Activated CD4-positive, CD25-positive, alpha-beta regulatory T cell treated with anti-CD3 and anti-CD28 coated beads, Interleukin-2, amount 50 U/mL, for 72 hours (primary cell): ENCODE measurements around the gene TGFBR3.
"Not testable (repeated sequence)": the region's sequence is repeated elsewhere in the genome, so short reads cannot be mapped to it uniquely, and the experiment has no call there.

Experiments
- DNase-seq: peaks from one replicate; pipeline ENCODE4 v3.0.0; 2021

The TGFBR3 gene

DNA sequence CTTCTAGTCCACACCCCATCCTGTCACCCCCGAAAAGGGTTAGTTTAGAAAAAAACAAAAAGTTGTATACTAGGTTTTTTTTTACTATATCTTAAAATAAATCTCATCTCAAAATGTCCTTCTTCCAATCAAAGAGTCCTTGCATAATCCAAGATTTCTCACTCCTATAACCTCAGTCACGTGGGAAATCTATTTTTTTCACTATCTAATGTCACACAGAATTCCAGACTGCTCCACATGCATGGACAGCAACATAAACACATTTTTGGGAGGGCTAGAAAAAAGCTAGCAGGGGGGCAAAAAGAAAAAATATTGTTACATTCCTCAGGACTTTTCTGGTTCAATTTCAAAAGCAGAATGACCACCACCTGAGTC lies 39.3 kb downstream of the TGFBR3 start:
- no peak for DNase-seq

DNA sequence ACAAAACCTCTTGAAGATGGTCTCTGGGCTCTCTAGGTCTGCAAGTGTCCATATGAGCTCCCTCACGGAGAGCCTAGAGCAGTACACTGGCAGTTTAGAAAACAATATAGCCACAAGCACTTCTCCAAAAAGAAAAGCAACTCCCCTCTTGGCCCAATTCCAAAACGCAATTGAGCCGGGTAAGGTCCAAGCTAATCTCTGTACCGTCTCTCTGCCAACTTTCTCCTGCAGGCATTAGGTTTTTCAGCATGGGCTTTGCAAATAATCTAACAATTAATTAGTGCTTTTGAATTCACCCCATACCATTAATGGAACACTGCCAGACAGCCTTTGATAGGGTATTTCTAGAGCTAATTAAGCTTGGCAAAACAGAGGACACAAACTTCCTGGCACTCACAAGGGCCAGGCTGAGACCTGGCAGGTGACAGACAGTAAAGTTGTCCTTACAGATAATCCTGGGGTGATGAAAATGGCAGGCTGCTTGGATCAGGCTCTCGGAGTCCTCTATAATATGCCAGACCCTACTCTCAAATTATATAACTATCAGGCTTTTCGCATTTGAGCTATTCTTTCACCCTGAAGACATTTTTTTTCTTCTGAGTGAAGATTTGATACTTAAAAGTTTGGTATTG lies 39.8 kb downstream of the TGFBR3 start:
- DNase-seq: no peak

DNA sequence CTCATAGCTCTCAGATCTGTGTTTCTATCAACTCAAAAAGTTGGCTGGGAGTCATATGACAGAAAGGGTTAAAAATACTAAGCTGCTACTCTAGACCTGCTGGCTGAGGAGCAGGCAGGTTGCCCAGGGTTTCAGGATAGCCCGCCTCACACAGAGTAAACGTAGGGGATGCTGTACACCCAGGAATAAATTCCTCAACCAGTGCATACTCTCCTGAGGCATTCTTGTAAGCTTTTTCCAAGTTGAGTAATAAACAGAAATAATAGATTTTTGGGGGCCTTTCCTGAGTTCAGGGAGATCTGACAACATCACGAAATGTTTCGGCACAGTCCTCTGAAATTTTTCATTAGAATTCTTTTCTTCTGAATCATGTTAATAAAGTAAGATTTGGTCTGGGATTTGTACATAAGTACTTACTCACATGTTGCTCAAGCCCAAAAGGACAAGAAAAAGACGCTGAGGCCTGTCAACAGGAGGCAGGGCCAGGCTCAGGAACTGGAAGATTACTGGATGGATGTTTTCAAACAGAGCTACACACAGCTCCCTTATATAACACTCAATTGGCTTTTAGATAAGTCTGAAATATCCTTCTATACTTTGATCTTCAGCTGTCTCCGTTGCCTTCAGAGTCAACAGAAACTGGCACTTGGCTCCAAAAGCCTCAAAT lies 41.0 kb downstream of the TGFBR3 start:
- DNase-seq: no peak

DNA sequence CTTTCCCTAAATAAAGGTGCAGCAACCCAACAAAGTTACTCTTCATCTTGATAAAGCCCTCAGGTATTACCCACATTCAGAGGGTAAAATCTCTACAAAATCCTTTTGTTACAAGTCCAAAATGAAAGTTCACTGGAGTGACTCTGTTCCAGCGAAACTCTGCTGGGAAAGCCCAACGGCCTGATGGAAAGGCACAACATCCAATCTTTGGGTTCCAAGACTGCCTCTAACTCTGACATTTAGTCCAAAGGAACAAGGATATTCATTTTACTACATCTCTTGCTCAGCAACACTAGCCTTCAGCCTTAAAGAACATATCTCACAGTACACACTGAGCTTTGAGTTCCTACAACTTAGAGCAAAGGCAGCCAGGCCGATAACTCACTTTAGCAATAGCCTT lies 42.1 kb downstream of the TGFBR3 start:
- DNase-seq: no peak

DNA sequence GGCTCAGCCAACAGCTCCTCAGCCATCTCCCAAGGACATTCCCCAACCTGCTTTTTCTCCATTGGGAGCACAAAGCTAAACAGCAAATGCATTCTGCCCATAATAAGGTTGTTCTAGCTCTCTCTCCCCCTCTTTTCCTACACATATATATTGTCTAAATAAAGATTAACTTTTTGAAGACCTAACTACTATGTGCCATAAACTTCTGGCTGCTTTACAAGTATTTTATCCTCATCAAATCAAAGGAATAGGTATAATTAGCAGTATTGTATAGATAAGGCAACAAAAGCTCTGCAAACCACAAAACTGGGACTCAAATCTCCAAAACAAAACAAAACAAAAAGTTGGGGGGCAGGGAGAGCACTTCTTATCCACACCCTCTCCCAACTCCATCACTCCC lies 43.4 kb downstream of the TGFBR3 start:
- DNase-seq: no peak

DNA sequence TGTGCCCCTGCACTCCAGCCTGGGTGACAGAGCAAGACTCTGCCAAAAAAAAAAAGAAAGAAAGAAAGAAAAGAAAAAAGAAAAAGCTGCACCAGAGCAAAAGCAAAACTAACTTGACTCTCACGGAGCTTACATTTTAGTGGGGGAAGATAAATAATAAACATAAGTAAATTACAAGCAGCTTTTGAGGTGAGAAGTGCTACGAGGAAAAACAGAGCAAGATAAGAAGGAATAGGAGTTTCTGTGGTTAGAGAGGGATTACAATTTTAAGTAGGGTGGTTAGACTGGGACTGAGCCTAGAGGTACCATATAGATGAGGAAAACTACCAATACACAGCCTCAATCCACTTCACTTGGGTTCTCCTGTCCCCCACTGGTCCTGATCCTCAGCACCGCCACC lies 43.9 kb downstream of the TGFBR3 start:
- DNase-seq: no peak

DNA sequence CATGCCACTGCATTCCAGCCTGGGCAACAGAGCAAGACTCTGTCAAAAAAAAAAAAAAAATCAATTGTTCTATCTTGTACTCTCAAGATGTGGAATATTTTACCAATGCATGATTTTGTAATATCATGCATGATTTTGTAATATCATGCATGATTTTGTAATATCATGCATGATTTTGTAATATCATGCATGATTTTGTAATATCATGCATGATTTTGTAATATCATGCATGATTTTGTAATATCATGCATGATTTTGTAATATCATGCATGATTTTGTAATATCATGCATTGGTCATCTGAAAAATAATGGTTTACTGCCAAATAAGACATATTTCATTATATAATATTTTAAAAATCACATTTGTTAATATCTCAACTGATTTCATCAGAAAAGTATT lies 45.7 kb downstream of the TGFBR3 start:
- not testable (repeated sequence) for DNase-seq

DNA sequence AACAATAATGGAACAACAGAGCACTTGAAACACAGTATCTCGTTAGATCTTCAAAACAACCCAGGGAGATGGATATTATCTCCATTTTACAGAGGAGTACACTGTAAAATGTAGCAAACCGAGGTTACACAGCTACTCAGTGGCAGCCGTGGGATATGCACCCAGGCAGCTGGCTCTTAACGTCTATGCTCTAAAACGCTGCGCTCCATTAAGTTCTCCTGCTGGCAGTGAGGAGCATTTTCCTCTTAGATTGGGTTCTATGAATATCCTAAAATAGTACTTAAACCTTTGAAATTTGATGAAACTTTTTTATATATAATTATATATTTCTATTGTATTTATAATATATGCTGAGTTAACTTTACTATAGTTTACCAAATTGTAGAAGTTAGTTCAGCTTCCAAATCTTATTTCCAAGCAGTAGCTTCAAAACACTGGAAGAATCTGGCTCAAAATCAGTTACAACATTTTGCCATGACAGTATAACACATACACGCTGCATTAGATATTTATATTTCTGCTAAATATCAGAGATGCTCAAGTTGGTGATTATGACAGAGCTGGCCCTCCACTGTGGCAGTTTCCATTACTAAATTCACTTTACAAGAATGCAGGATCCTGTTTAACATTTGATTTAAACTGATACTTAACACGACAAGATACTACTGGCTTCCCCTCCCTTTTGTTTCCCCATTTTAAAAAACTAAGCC lies 49.5 kb downstream of the TGFBR3 start:
- DNase-seq: no peak

DNA sequence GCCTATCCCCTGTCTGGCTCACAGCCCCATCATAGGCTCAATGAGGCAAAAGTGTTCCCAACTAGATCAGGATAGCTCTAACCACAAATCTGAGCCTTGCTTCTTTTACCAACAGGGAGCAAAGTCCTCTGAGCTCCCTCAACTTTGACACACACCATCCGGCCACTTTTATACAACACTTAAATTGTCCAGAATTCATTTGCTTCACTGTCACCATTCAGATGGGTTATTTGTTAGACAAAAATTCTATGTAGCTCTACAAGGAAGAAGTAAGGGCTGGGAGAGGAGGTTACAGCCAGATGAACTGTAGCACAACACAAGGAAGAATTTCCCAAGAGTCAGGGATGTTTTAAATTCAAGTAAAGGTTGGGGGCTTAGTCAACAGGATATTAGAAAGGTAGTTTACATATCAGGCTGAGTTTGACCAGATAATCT lies 50.8 kb downstream of the TGFBR3 start:
- no peak for DNase-seq

DNA sequence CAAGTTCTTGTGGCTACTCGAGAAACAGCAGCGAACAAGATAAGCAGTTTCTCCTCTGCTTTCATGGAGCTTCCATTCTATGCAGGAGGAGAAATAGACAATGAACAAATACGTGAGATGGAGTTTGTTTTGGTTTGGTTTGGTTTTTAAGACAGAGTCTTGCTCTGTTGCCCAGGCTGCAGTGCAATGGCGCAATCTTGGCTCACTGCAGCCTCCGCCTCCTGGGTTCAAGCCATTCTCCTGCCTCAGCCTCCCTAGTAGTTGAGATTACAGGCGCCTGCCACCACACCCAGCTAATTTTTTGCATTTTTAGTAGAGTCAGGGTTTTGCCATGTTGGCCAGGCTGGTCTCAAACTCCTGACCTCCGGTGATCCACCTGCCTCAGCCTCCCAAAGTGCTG lies 51.4 kb downstream of the TGFBR3 start:
- not testable (repeated sequence) for DNase-seq

DNA sequence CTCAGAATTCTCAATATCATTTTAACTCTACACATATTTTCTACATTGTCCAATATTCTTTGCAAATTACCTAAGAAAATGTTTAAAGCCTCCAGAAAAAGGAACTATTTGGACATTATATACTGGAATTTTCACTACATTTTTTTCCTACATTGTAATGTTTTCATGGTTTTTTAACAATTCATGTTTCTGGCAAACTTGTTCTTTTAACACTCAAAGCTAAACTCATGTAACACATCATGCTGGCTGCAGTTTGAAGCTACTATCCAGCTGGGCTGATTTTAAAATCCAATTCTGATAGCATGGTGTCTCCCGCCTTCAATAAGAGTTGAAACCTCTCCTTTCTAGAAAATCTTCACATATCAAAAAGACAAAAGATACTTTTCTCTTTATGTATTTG lies 52.0 kb downstream of the TGFBR3 start:
- DNase-seq: no peak

DNA sequence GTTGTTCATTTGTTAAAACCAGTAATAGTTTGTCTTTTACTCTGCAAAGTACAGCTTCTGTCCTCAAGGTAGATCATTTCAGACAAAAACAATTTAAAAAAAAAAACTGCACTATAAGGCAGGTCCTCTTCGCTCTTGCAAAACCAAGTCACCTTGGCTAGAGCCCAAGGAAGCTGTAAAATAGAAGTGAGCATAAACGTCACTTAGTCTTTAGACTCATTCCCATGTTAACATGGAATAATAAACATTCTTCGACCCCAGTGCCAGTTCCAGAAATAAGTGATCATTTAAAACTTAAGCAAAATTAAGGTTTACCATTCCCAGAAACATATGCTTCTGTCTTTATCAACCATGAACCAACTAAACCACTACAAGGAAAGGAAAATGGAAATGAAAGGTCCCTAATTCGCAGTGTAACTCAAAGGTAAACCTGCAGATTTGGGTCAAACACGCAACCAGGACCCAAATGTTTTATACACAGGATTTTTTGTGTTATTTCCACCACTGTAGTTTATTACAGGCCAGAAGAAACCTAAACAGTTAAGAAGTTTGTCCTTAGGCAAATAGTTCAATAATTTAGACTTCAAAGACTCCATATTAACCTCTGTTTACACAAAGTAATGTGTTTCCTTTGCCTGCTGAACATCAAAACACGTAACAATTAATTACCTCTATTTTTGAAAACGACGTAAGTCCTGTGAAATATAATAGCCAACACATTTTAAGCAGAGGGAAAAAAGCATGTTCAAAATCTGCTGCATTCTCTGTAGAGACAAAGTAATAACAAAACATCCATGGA lies 54.6 kb downstream of the TGFBR3 start:
- DNase-seq: no peak

DNA sequence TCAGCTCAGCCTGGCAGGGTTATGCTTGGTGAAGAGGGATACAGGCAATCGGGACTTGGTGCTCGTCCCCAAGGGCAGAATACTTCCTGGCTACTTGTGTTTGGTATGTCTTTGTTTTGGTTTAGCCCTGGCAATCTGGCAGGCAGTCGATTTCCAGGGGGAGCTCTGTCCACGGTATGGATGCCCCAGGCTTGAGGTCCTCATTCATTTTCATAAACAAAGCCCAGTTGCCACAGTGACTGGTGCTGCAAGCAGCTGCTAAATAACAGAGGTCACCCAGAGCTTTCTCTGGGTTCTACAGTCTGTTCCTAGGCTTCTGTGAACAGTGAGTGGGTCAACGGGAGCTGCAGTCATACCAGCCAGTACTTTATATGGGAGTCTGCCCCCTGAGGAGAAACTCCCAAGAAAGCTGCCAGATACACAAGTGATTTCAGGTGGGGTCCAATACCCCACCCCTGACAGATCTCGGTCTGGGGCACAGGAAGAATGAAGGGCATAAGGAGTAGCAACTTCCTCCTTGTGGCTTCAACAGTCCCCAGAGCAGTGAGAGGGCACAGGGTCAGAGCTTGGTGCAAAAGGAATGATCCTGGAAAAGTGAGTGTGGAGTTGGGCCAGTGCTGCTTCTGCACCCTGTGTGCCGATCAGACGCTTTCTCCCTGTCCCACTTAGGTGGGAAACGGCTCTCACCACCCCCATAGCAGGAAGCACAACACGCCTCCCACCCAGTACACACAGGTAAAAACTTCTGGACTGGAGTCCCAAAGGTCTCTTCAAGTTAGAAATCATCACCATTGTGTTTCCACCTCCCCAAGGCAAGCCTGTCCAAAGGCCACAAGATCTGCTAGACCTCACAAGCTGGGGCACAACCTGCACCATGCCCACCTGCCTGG lies 55.5 kb downstream of the TGFBR3 start:
- no peak for DNase-seq

DNA sequence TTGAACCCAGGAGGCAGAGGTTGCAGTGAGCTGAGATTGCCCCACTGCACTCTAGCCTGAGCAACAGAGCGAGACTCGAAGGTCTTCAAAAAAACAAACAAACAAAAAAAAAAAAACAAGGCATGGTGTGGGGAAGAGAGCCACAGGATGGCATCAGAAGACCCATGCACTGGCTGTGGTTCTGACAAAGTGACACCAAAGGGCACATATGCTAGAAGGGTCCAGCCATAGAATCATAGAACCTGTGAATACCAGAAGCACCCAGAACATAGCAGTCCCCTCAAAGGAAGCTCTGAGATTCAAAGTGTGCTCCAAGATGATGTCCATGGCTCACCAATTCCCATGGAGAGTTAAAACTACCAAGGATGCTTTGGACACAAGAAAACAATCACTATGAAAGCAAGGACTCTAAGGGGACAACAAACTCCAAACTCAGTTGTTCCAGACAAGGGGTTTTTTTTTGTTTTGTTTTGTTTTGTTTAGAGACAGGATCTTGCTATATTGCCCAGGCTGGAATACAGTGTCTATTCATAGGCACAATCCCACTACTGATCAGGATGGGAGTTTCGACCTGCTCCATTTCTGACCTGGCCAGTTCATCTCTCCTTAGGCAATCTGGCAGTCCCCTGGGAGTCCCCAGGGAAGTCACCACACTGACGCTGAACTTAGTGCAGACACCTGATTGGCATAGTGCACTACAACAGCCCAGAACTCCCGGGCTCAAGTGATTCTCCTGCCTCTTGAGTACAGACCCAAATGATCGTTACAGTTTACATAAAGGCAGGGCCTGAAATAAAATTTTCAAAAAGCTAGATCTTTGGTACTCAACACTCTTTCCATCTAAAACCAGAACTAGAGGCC lies 56.4 kb downstream of the TGFBR3 start:
- no peak for DNase-seq

DNA sequence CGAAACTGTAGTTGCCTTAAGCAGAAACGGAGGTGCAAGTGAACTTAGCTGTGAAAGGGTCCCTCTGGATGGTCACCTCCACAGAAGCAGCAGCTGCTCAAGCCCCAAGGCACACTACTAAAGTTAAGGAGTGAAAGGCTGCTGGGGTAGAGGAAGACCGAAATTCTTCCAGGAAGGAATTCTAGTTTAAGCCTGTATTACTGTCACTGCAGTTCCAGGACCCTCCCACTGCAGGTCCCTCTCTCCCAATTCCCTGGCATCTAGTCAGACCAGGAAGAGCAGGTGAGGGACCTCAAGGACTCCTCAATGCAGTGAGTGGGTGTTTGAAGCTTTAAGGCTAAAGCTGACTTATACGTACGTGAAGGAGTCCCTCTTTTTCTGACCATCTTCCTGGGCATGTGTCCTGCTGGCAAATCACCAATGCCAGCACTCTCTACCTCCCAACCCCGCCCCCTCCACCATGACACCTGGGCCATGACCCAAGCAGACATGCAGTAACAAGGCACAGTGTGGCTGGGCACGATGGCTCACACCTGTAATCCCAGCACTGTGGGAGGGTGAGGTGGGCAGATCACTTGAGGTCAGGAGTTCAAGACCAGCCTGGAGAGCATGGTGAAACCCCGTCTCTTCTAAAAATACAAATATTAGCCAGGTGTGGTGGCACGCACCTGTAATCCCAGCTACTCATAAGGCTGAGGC lies 57.2 kb downstream of the TGFBR3 start:
- no peak for DNase-seq

DNA sequence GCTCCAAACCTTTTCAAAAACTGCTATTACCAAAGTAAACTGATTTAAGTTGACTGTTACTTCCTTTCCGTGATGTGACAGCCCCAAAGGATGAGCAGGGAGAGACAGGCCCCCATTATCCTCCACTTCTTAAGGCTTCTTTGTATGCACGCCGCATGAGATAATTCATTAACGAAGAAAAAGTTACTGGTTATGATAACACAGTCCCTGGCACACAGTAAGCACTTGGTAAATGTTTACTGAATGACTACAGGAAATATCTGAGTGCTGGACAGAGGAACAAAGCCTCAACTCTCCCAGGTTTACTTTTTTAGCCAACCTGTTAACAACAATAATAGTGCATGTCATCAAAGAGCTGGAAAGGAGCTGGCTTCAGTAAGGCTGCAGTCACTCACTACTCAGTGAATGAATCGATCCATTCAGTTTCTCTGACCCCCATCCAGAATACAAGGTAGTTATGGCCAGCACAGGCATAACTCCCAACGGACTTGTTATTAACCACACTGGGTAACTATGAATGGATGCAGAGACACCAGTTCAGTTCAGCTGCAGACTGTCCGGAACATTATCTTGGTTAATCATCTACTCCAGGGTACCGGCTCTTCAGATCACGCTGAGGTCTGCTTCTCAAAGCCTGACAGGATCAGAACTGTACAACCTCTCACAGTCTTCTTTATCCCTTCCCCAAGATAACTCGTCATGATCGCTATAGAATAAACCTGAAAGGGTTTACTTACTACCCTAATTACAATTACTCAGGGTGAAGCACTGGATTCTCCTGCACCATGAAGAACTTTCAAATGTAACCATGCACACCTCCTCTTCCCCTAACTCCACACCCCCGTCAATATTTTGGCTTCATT lies 58.3 kb downstream of the TGFBR3 start:
- DNase-seq: no peak

DNA sequence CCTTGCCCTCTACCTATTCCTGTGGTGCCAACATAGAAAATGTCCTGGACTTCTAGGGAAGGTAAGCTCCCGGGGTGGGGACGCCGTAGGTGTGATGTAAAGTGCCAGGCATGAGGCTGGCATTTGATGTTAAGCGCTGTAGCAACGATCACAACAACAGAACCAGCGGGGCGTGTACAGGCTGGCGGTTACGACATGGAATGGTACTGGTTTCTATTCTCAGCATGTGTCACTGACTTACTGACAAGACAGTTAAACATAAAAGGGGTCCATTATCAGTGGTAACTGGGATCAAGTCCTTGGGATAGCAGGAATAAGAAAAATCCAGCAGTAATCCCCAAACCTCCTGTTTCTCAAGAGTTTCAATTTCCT lies 58.9 kb downstream of the TGFBR3 start:
- DNase-seq: no peak

DNA sequence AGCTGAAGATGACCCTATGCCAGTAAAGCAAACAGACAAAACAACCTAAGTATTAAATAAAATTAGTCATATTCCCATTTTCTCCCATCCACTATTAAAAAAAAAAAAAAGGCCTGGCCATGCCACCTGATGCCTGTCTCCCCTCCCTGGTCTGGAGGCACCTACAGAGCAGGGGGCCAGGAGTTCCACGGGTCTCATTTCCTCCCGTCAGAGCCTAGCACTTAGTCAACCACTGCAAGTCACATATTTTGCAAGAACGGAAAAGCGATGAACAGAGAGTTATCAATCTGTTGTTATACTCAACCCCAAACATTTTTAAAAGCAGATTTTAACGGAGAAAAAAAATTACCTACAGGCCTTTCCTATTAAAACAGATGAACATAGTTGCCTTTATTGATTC lies 59.3 kb downstream of the TGFBR3 start:
- DNase-seq: no peak

DNA sequence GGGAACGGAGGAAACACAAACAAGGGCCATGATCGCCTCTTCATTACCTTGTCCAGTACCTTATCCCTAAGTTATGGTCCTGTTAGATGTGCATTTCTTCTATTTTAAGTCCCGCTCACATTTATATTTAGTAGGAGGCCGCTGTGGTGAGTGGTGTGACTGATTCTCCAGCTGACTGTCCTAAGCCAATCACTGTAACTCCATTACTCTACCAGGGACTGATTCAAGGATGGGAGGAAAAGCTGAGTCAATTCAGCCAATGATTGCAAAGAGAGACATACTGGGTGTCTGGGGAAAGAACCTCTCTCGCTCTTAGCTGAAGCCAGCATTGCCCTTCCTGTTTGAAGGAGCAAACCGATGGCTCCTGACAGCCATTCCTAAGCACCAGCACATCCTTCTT lies 59.7 kb downstream of the TGFBR3 start:
- no peak for DNase-seq
